ENCODE measurements around the gene CD3E. TPM values are rescaled to one million over a fixed set of nuclear protein-coding genes. Genes with fewer than 3 reads are reported as not detected.

Gene CD3E
- total RNA-seq, 1 donor = not detected

DNA sequence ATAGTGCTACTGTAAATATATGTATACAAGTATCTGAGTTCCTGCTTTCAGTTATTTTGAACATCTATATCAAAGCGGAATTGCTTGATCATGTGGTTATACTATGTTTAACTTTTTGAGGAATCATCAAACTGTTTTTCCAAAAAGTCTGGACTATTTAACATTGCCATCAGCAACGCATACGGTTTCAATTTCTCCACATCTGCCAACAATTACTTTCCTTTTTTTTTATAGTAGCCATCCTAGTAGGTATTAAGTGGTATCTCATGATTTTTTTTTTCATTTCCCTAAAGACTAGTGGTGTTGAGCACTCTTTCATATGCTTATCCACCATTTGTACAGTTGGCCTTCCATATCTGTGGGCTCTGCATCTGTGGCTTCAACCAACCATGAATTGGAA is 53.5 kb downstream of the CD3E start:
- TF ChIP-seq, protein P1, sequence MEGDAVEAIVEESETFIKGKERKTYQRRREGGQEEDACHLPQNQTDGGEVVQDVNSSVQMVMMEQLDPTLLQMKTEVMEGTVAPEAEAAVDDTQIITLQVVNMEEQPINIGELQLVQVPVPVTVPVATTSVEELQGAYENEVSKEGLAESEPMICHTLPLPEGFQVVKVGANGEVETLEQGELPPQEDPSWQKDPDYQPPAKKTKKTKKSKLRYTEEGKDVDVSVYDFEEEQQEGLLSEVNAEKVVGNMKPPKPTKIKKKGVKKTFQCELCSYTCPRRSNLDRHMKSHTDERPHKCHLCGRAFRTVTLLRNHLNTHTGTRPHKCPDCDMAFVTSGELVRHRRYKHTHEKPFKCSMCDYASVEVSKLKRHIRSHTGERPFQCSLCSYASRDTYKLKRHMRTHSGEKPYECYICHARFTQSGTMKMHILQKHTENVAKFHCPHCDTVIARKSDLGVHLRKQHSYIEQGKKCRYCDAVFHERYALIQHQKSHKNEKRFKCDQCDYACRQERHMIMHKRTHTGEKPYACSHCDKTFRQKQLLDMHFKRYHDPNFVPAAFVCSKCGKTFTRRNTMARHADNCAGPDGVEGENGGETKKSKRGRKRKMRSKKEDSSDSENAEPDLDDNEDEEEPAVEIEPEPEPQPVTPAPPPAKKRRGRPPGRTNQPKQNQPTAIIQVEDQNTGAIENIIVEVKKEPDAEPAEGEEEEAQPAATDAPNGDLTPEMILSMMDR (IDR thresholded peaks at IDR 0.05; ENCODE audit: insufficient read depth, low read depth, low read length) = no peak
- no peak for DNase-seq (ENCODE audit: low read depth)
- H3K4me3 ChIP-seq (ENCODE audit: low read depth, low read length) = no peak overlapping the region

- TF ChIP-seq, protein P1 (IDR thresholded peaks at IDR 0.05; ENCODE audit: insufficient read depth, low read depth, low read length) = no peak
- peak; percentile 96 for DNase-seq (ENCODE audit: low read depth)
- peak within 1 kb of the TSS; percentile 94 for H3K4me3 ChIP-seq (ENCODE audit: low read depth, low read length)
Observed at GRCh38 chr11:118359295-118359958, 54.9 kb downstream of the CD3E start, which contains the start of gene UBE4A. Gene UBE4A, plus strand, starts transcription at chr11:118359600. Its CDS starts 5,481 bp downstream, at chr11:118365081.

- no peak for DNase-seq (ENCODE audit: low read depth)
- no peak overlapping the region for H3K4me3 ChIP-seq (ENCODE audit: low read depth, low read length)
- TF ChIP-seq, protein P1 (IDR thresholded peaks at IDR 0.05; ENCODE audit: insufficient read depth, low read depth, low read length) = no peak
Observed at GRCh38 chr11:118364956-118365615, 60.6 kb downstream of the CD3E start.

Small RNA genes within 50 kb of the gene (small RNA-seq; reads per million reads assigned to genes)
- not detected for gene AP001582.1

Other genes with a start within 250 kb of the CD3E start
- not detected in 2 replicates for gene TMPRSS4, start 227.7 kb upstream of the CD3E start, total RNA-seq
- gene SMIM35, start 217.8 kb upstream of the CD3E start, total RNA-seq = not detected in 2 replicates
- gene SCN4B, start 151.9 kb upstream of the CD3E start, total RNA-seq = not detected in 2 replicates
- not detected in 2 replicates for gene SCN2B, start 128.1 kb upstream of the CD3E start, total RNA-seq
- gene JAML, start 79.7 kb upstream of the CD3E start, total RNA-seq = not detected in 2 replicates
- 0.32 and 0.86 TPM in 2 replicates for gene MPZL3, start 52.4 kb upstream of the CD3E start, total RNA-seq
- not detected in 2 replicates for gene MPZL2, start 40.4 kb upstream of the CD3E start, total RNA-seq
- gene CD3D, start 38.0 kb downstream of the CD3E start, total RNA-seq = not detected in 2 replicates
- not detected in 2 replicates for gene CD3G, start 39.6 kb downstream of the CD3E start, total RNA-seq
- 50.3 and 58.3 TPM in 2 replicates for gene UBE4A, start 54.9 kb downstream of the CD3E start, total RNA-seq
- gene ATP5MG, start 96.9 kb downstream of the CD3E start, total RNA-seq = 34.1 and 44.0 TPM in 2 replicates
- gene KMT2A, start 131.8 kb downstream of the CD3E start, total RNA-seq = 39.6 and 47.1 TPM in 2 replicates
- 0.97 and 1.7 TPM in 2 replicates for gene TTC36, start 222.7 kb downstream of the CD3E start, total RNA-seq
- 25.8 and 35.4 TPM in 2 replicates for gene TMEM25, start 226.5 kb downstream of the CD3E start, total RNA-seq